IMR-90 (cell line): Measurements from ENCODE around the gene GALP. TPM values are rescaled to one million over a fixed set of nuclear protein-coding genes. Genes with fewer than 3 reads are reported as not detected.

ENCODE experiments used
- ATAC-seq: fragments of 200-7000 bp; cut with Tn5 transposase; 2 replicates; pipeline ENCODE4 v1.9.1; 2020; ENCODE audit warnings: low read depth, mild to moderate bottlenecking, moderate library complexity
- BruUV-seq: library from RNA; stranded (reverse); fragments of 400-500 nt; replicated peaks from 2 replicates; lab custom pipeline; 2021; lab: Mats Ljungman, UMichigan
- CTCF ChIA-PET: fragments of 300-600 bp; formaldehyde crosslinking; extraction: SDS; loops from one replicate; lab custom pipeline; 2021; ENCODE audit warnings: antibody characterized with exemption; lab: Yijun Ruan, JAX
- POLR2A ChIA-PET: fragments of 300-600 bp; sonication (Branson Sonifier 250); formaldehyde crosslinking; loops from one replicate; lab custom pipeline; 2022; ENCODE audit warnings: antibody characterized with exemption; ENCODE audit not compliant: unreplicated experiment; lab: Charles Lee
- DNase-seq: peaks from one replicate; pipeline ENCODE4 v3.0.0; 2013
- H2AFZ ChIP-seq: replicated peaks from 2 replicates; pipeline ENCODE3; 2013; ENCODE audit warnings: low read length, mild to moderate bottlenecking; ENCODE audit not compliant: poor library complexity
- H2AK5ac ChIP-seq: 2 replicates; pipeline ENCODE4 v1.6.1; 2013; ENCODE audit warnings: low read depth, low read length, inconsistent platforms
- H2AK9ac ChIP-seq: replicated peaks from 2 replicates; pipeline ENCODE3; 2013; ENCODE audit warnings: mild to moderate bottlenecking, low read depth, low read length, moderate library complexity; ENCODE audit not compliant: poor library complexity
- H2BK120ac ChIP-seq: 2 replicates; pipeline ENCODE4 v1.6.1; 2013; ENCODE audit warnings: low read depth, low read length, inconsistent platforms
- H2BK15ac ChIP-seq: 3 replicates; pipeline ENCODE4 v1.6.1; 2013; ENCODE audit warnings: low read depth, low read length, inconsistent platforms
- H2BK20ac ChIP-seq: 2 replicates; pipeline ENCODE4 v1.6.1; 2013; ENCODE audit warnings: low read depth, mild to moderate bottlenecking, inconsistent platforms, low read length, moderate library complexity
- H2BK5ac ChIP-seq: 2 replicates; pipeline ENCODE4 v1.6.1; 2013; ENCODE audit warnings: mild to moderate bottlenecking, low read depth, low read length, inconsistent platforms; ENCODE audit not compliant: poor library complexity, severe bottlenecking
- H3K14ac ChIP-seq: replicated peaks from 2 replicates; pipeline ENCODE4 v1.6.1; 2013; ENCODE audit warnings: low read depth, low read length, inconsistent platforms
- H3K18ac ChIP-seq: 2 replicates; pipeline ENCODE4 v1.6.1; 2013; ENCODE audit warnings: low read depth, low read length, control low read depth
- H3K23ac ChIP-seq: 2 replicates; pipeline ENCODE4 v1.6.1; 2013; ENCODE audit warnings: low read depth, low read length, inconsistent platforms
- H3K27ac ChIP-seq: 2 replicates; pipeline ENCODE4 v1.5.1; 2013; ENCODE audit warnings: mild to moderate bottlenecking, control low read depth, low read length; ENCODE audit not compliant: insufficient read depth
- H3K27me3 ChIP-seq: 2 replicates; pipeline ENCODE4 v1.6.1; 2013; ENCODE audit warnings: low read length; ENCODE audit not compliant: control insufficient read depth, insufficient read depth
- H3K36me3 ChIP-seq: 2 replicates; pipeline ENCODE4 v1.6.1; 2013; ENCODE audit warnings: low read length, mixed read lengths; ENCODE audit not compliant: control insufficient read depth, insufficient read depth
- H3K4ac ChIP-seq: 2 replicates; pipeline ENCODE4 v1.6.1; 2013; ENCODE audit warnings: low read depth, low read length, inconsistent platforms
- H3K4me1 ChIP-seq: 2 replicates; pipeline ENCODE4 v1.6.1; 2013; ENCODE audit warnings: low read length, mixed read lengths; ENCODE audit not compliant: control insufficient read depth, insufficient read depth
- H3K4me2 ChIP-seq: 2 replicates; pipeline ENCODE4 v1.6.1; 2013; ENCODE audit warnings: low read depth, mild to moderate bottlenecking, control low read depth, low read length, moderate library complexity
- H3K4me3 ChIP-seq: 2 replicates; pipeline ENCODE4 v1.5.1; 2013; ENCODE audit warnings: low read depth, mild to moderate bottlenecking, control low read depth, low read length, moderate library complexity; ENCODE audit not compliant: insufficient read depth
- H3K56ac ChIP-seq: 2 replicates; pipeline ENCODE4 v1.6.1; 2013; ENCODE audit warnings: low read length, inconsistent platforms; ENCODE audit not compliant: insufficient read depth; ENCODE audit errors: extremely low read depth
- H3K79me1 ChIP-seq, 2 experiments: 2 replicates each; pipeline ENCODE4 v1.6.1; 2013; ENCODE audit warnings: low read length in 2 of 2, inconsistent platforms in 1 of 2, low read depth in 1 of 2
- H3K9ac ChIP-seq: 2 replicates; pipeline ENCODE4 v1.6.1; 2013; ENCODE audit warnings: low read depth, low read length, control low read depth
- H3K9me1 ChIP-seq: 2 replicates; pipeline ENCODE4 v1.6.1; 2013; ENCODE audit warnings: low read length, inconsistent platforms; ENCODE audit not compliant: insufficient read depth
- H3K9me3 ChIP-seq: 2 replicates; pipeline ENCODE4 v1.6.1; 2013; ENCODE audit warnings: low read length; ENCODE audit not compliant: control insufficient read depth, insufficient read depth
- H4K20me1 ChIP-seq: 2 replicates; pipeline ENCODE4 v1.6.1; 2013; ENCODE audit warnings: low read length, inconsistent platforms; ENCODE audit not compliant: insufficient read depth
- H4K5ac ChIP-seq: 2 replicates; pipeline ENCODE4 v1.6.1; 2013; ENCODE audit warnings: mild to moderate bottlenecking, low read depth, low read length, control low read depth
- H4K8ac ChIP-seq, 2 experiments: 2 replicates each; pipeline ENCODE4 v1.6.1; 2013; ENCODE audit warnings: low read depth in 2 of 2, low read length in 2 of 2, control low read depth in 1 of 2, inconsistent platforms in 1 of 2
- H4K91ac ChIP-seq: 2 replicates; pipeline ENCODE4 v1.6.1; 2013; ENCODE audit warnings: low read depth, low read length, inconsistent platforms; ENCODE audit not compliant: insufficient read depth
- BHLHE40 ChIP-seq: fragments of 150-350 bp; IDR thresholded peaks from 2 replicates; pipeline ENCODE4 v1.6.1; 2016; ENCODE audit warnings: mild to moderate bottlenecking, low read depth, low read length
- CEBPB ChIP-seq: IDR thresholded peaks from 2 replicates; pipeline ENCODE4 v1.6.1; 2012; ENCODE audit warnings: low read depth, low read length, improper control_type of control experiment
- CHD1 ChIP-seq: IDR thresholded peaks from 2 replicates; pipeline ENCODE4 v1.6.1; 2012; ENCODE audit warnings: low read depth, low read length, improper control_type of control experiment
- CTCF ChIP-seq: conservative IDR thresholded peaks from 2 replicates; pipeline ENCODE4 v1.5.1; 2012; ENCODE audit warnings: mild to moderate bottlenecking, low read depth, low read length, improper control_type of control experiment
- ELK1 ChIP-seq: fragments of 150-350 bp; IDR thresholded peaks from 2 replicates; pipeline ENCODE4 v1.6.1; 2016; ENCODE audit warnings: low read depth, mild to moderate bottlenecking, low read length, moderate library complexity, borderline replicate concordance
- FOS ChIP-seq: fragments of 150-350 bp; IDR thresholded peaks from 2 replicates; pipeline ENCODE4 v1.6.1; 2016; ENCODE audit warnings: low read depth, low read length
- MAFK ChIP-seq: IDR thresholded peaks from 2 replicates; pipeline ENCODE4 v1.6.1; 2012; ENCODE audit warnings: low read depth, low read length, improper control_type of control experiment
- MAZ ChIP-seq: IDR thresholded peaks from 2 replicates; pipeline ENCODE4 v1.6.1; 2012; ENCODE audit warnings: low read depth, mild to moderate bottlenecking, low read length, improper control_type of control experiment, moderate library complexity, borderline replicate concordance
- MXI1 ChIP-seq: IDR thresholded peaks from 2 replicates; pipeline ENCODE4 v1.6.1; 2012; ENCODE audit warnings: low read depth, mild to moderate bottlenecking, low read length, moderate library complexity, borderline replicate concordance
- NFE2L2 ChIP-seq: fragments of 150-350 bp; IDR thresholded peaks from 2 replicates; pipeline ENCODE4 v1.6.1; 2016; ENCODE audit warnings: low read depth, mild to moderate bottlenecking, low read length
- POLR2A ChIP-seq: IDR thresholded peaks from 2 replicates; pipeline ENCODE4 v1.6.1; 2012; ENCODE audit warnings: mild to moderate bottlenecking, low read depth, low read length
- RAD21 ChIP-seq: IDR thresholded peaks from 2 replicates; pipeline ENCODE4 v1.6.1; 2012; ENCODE audit warnings: low read length, improper control_type of control experiment
- RCOR1 ChIP-seq: IDR thresholded peaks from 2 replicates; pipeline ENCODE4 v1.6.1; 2012; ENCODE audit warnings: mild to moderate bottlenecking, low read length, improper control_type of control experiment; ENCODE audit not compliant: insufficient replicate concordance
- RFX5 ChIP-seq: IDR thresholded peaks from 2 replicates; pipeline ENCODE4 v1.8.0; 2012; ENCODE audit warnings: low read depth, mild to moderate bottlenecking, low read length, moderate library complexity
- SMC3 ChIP-seq: fragments of 150-350 bp; IDR thresholded peaks from 2 replicates; pipeline ENCODE4 v1.6.1; 2016; ENCODE audit warnings: low read depth, mild to moderate bottlenecking, antibody characterized with exemption, low read length, moderate library complexity
- USF2 ChIP-seq: fragments of 150-350 bp; IDR thresholded peaks from 2 replicates; pipeline ENCODE4 v1.6.1; 2017; ENCODE audit warnings: mild to moderate bottlenecking, antibody characterized with exemption, low read length, low read depth
- WGBS, 2 experiments: methylation state at CpG; one replicate each; pipeline versions ENCODE4 v1.1.5 to v1.1.7; 2013; ENCODE audit warnings: missing lambda C conversion rate in 2 of 2; ENCODE audit not compliant: insufficient read length in 1 of 2; ENCODE audit errors: extremely low coverage in 2 of 2; 5-methylcytosine and 5-hydroxymethylcytosine counted together
- dilution Hi-C: fragments of 300-500 bp; cut with HindIII; formaldehyde crosslinking; loops from one replicate; pipeline ENCODE4 v1.14.3; 2018; ENCODE audit warnings: low sequenced_read_pairs; ENCODE audit not compliant: unreplicated experiment
- in situ Hi-C: fragments of 300-500 bp; cut with MboI; formaldehyde crosslinking; loops from 3 replicates; pipeline ENCODE4 v1.14.3; 2019; ENCODE audit warnings: low sequenced_read_pairs, inconsistent platforms, mixed read lengths
- intact Hi-C: fragments of 100-400 bp; cut with micrococcal nuclease; formaldehyde crosslinking; loops from 2 replicates; pipeline ENCODE4 v1.10.0; 2022
- polyA plus RNA-seq, 3 experiments: library from polyadenylated mRNA; depleted of rRNA; stranded (reverse); fragments of >200 nt; gene quantifications; 2 replicates each; pipeline ENCODE4 v1.2.3, GENCODE V29; 2012; ENCODE audit warnings: low replicate concordance in 1 of 3
- total RNA-seq: library from RNA; depleted of rRNA; stranded (reverse); fragments of >200 nt; gene quantifications from 2 replicates; pipeline ENCODE4 v1.2.3, GENCODE V29; 2012

Gene GALP
- total and polyA plus RNA-seq, 2 of the 4 experiments (the other 2 are of a cell fraction), result not detected

GRCh38 chr19:56201973-56202372, 26.2 kb downstream of the GALP start, which contains the start of gene ZSCAN5C:
ZSCAN5C (plus strand) TSS chr19:56202273; CDS start chr19:56205914, 3,641 bp downstream.
- BruUV-seq, result no TSS peak

More at GRCh38 chr19:56201973-56202372, 26.2 kb downstream of the GALP start, which contains the start of gene ZSCAN5C:
- H4K91ac ChIP-seq, result no peak within 1 kb of the TSS
- H2AK9ac ChIP-seq, result no peak within 1 kb of the TSS
- no peaks in the 10 kb centered on the region for H3K9me3 ChIP-seq
- no peak within 1 kb of the TSS for H2BK20ac ChIP-seq
- no peak for TF ChIP-seq USF2
- no peak for TF ChIP-seq NFE2L2
- TF ChIP-seq MAFK, result no peak
- TF ChIP-seq RCOR1, result no peak
- TF ChIP-seq RFX5, result no peak
- TF ChIP-seq MXI1, result no peak
- no peak for TF ChIP-seq CTCF
- TF ChIP-seq MAZ, result no peak
- TF ChIP-seq SMC3, result no peak
- TF ChIP-seq ELK1, result no peak
- no peak for TF ChIP-seq CHD1
- no peak for TF ChIP-seq RAD21
- TF ChIP-seq POLR2A, result no peak
- TF ChIP-seq BHLHE40, result no peak
- TF ChIP-seq CEBPB, result no peak
- no peak for TF ChIP-seq FOS
- ATAC-seq, result no peak
- no peak within 1 kb of the TSS for H3K27ac ChIP-seq
- H2BK15ac ChIP-seq, result no peak within 1 kb of the TSS
- H3K4me3 ChIP-seq, result no peak within 1 kb of the TSS
- H3K23ac ChIP-seq, result no peak within 1 kb of the TSS
- no peaks in the 10 kb centered on the region for H3K79me1 ChIP-seq
- no peak within 1 kb of the TSS for H4K8ac ChIP-seq
- H3K4ac ChIP-seq, result no peak within 1 kb of the TSS
- no peak for DNase-seq
- in situ Hi-C loops, result no loop called here
- ChIA-PET POLR2A (no interaction called here), CTCF (no interaction called here)
- no peak within 1 kb of the TSS for H2AK5ac ChIP-seq
- H3K14ac ChIP-seq, result no peak within 1 kb of the TSS
- 0% methylated on average over 1 of the region's 3 CpGs; no CpG with 5 or more reads in 1 of the 2 experiments for WGBS, 2 experiments
- no peak within 1 kb of the TSS for H3K18ac ChIP-seq
- H2BK5ac ChIP-seq, result no peak within 1 kb of the TSS
- H3K4me1 ChIP-seq, result no peaks in the 10 kb centered on the region
- no peak within 1 kb of the TSS for H3K56ac ChIP-seq
- dilution Hi-C loops, result no loop called here
- no peak within 1 kb of the TSS for H3K4me2 ChIP-seq
- intact Hi-C loops, result no loop called here
- H3K9me1 ChIP-seq, result no peaks in the 10 kb centered on the region
- H3K9ac ChIP-seq, result no peak within 1 kb of the TSS
- no peak within 1 kb of the TSS for H2AFZ ChIP-seq
- H4K20me1 ChIP-seq, result no peaks in the 10 kb centered on the region
- no peaks in the 10 kb centered on the region for H3K27me3 ChIP-seq
- H4K5ac ChIP-seq, result no peak within 1 kb of the TSS
- no peaks in the 10 kb centered on the region for H3K36me3 ChIP-seq
- H2BK120ac ChIP-seq, result no peak within 1 kb of the TSS
